Caco-2 (cell line): ENCODE results near the gene STK32C. TPM values are rescaled to one million over a fixed set of nuclear protein-coding genes. Genes with fewer than 3 reads are reported as not detected.

Experiments
- BruUV-seq: library from RNA; stranded (reverse); fragments of 400-500 nt; replicated peaks from 2 replicates; lab custom pipeline; 2021; lab: Mats Ljungman, UMichigan
- CTCF ChIA-PET: fragments of 300-600 bp; sonication (Branson Sonifier 250); formaldehyde crosslinking; loops from one replicate; lab custom pipeline; 2022; ENCODE audit warnings: antibody characterized with exemption; lab: Charles Lee
- POLR2A ChIA-PET: fragments of 300-600 bp; sonication (Branson Sonifier 250); formaldehyde crosslinking; loops from one replicate; lab custom pipeline; 2022; ENCODE audit warnings: antibody characterized with exemption; lab: Charles Lee
- DNase-seq, 2 experiments: peaks; one replicate each; pipeline versions ENCODE4 v3.0.0 to v3.0.0-alpha.2; 2020 to 2022
- H3K27me3 ChIP-seq: replicated peaks from 2 replicates; pipeline ENCODE4 v1.6.0; 2011; ENCODE audit warnings: low read length; ENCODE audit not compliant: control insufficient read depth, insufficient read depth
- H3K36me3 ChIP-seq: 2 replicates; pipeline ENCODE4 v1.5.1; 2011; ENCODE audit warnings: low read length; ENCODE audit not compliant: control insufficient read depth, insufficient read depth
- H3K4me1 ChIP-seq: fragments of 250-450 bp; sonication (Bioruptor Pico); 2 replicates; pipeline ENCODE4 v1.5.1; 2020; ENCODE audit warnings: mild to moderate bottlenecking
- H3K4me3 ChIP-seq: 2 replicates; pipeline ENCODE4 v1.5.1; 2011; ENCODE audit warnings: low read depth, mild to moderate bottlenecking, control low read depth, low read length
- H3K9me3 ChIP-seq: fragments of 250-450 bp; sonication (Bioruptor Pico); 2 replicates; pipeline ENCODE4 v1.5.1; 2020; ENCODE audit warnings: mild to moderate bottlenecking, moderate library complexity
- H3K27ac Mint-ChIP-seq: one replicate; pipeline ENCODE4 v1.8.0; 2022; ENCODE audit warnings: mixed read lengths; ENCODE audit not compliant: unreplicated experiment
- H3K27me3 Mint-ChIP-seq: one replicate; pipeline ENCODE4 v1.8.0; 2022; ENCODE audit warnings: mixed read lengths; ENCODE audit not compliant: insufficient read depth, unreplicated experiment
- H3K36me3 Mint-ChIP-seq: one replicate; pipeline ENCODE4 v1.8.0; 2022; ENCODE audit warnings: mild to moderate bottlenecking, mixed read lengths; ENCODE audit not compliant: insufficient read depth, unreplicated experiment
- H3K4me1 Mint-ChIP-seq: one replicate; pipeline ENCODE4 v1.8.0; 2022; ENCODE audit warnings: low read depth, mixed read lengths; ENCODE audit not compliant: unreplicated experiment
- H3K4me3 Mint-ChIP-seq: one replicate; pipeline ENCODE4 v1.8.0; 2022; ENCODE audit warnings: mild to moderate bottlenecking, moderate library complexity, mixed read lengths; ENCODE audit not compliant: unreplicated experiment
- H3K9me3 Mint-ChIP-seq: one replicate; pipeline ENCODE4 v1.8.0; 2022; ENCODE audit warnings: mixed read lengths; ENCODE audit not compliant: unreplicated experiment
- intact Hi-C: fragments of 100-400 bp; cut with micrococcal nuclease; formaldehyde crosslinking; loops from one replicate; pipeline ENCODE4 v1.10.0; 2022; ENCODE audit not compliant: unreplicated experiment
- total RNA-seq: library from RNA; stranded (reverse); gene quantifications from 2 replicates; pipeline ENCODE4 v1.2.3, GENCODE V29; 2022
- TF ChIP-seq, protein P1 (sequence below), 2 experiments: fragments of 200-600 bp in 1 of 2; IDR thresholded peaks; 1 replicate in 1 of 2; 2 replicates in 1 of 2; pipeline versions ENCODE4 v1.5.1 to v1.8.0; 2011 to 2022; ENCODE audit warnings: antibody characterized with exemption in 1 of 2, control low read depth in 1 of 2, inconsistent platforms in 1 of 2, low read depth in 1 of 2, low read length in 1 of 2, mild to moderate bottlenecking in 1 of 2, moderate library complexity in 1 of 2; ENCODE audit not compliant: insufficient read depth in 1 of 2, severe bottlenecking in 1 of 2, unreplicated experiment in 1 of 2

STK32C gene
- total RNA-seq, 1 experiment from 2014 or later = 13.3 TPM

DNA sequence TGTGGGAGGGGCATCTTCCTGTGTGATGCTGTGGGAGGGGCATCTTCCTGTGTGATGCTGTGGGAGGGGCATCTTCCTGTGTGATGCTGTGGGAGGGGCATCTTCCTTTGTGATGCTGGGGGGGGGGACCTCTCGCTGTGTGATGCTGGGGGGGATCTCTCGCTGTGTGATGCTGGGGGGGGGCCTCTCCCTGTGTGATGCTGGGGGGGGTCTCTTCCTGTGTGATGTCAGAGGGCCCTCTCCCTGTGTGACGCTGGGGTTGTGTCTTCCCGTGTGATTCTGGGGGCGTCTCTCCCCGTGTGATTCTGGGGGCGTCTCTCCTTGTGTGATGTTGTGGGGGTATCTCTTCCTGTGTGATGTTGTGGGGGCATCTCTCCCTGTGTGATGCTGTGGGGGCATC, 148.9 kb downstream of the STK32C start:
- no peak overlapping the region for H3K4me3 ChIP-seq
- TF ChIP-seq, protein P1, sequence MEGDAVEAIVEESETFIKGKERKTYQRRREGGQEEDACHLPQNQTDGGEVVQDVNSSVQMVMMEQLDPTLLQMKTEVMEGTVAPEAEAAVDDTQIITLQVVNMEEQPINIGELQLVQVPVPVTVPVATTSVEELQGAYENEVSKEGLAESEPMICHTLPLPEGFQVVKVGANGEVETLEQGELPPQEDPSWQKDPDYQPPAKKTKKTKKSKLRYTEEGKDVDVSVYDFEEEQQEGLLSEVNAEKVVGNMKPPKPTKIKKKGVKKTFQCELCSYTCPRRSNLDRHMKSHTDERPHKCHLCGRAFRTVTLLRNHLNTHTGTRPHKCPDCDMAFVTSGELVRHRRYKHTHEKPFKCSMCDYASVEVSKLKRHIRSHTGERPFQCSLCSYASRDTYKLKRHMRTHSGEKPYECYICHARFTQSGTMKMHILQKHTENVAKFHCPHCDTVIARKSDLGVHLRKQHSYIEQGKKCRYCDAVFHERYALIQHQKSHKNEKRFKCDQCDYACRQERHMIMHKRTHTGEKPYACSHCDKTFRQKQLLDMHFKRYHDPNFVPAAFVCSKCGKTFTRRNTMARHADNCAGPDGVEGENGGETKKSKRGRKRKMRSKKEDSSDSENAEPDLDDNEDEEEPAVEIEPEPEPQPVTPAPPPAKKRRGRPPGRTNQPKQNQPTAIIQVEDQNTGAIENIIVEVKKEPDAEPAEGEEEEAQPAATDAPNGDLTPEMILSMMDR (IDR thresholded peaks at IDR 0.05; ENCODE audit: insufficient read depth in 1 of 2, low read depth in 1 of 2, low read length in 1 of 2, severe bottlenecking in 1 of 2, unreplicated experiment in 1 of 2) = no peak
- intact Hi-C loops = no loop called here
- no peaks in the 10 kb centered on the region for H3K27me3 Mint-ChIP-seq
- H3K9me3 ChIP-seq = no peaks in the 10 kb centered on the region
- BruUV-seq = no TSS peak
- H3K36me3 ChIP-seq = no peaks in the 10 kb centered on the region
- H3K4me1 Mint-ChIP-seq = no peaks in the 10 kb centered on the region
- H3K27me3 ChIP-seq = no peaks in the 10 kb centered on the region
- DNase-seq = no peak
- CTCF ChIA-PET = no interaction called here
- H3K4me3 Mint-ChIP-seq = no peak overlapping the region
- no peaks in the 10 kb centered on the region for H3K36me3 Mint-ChIP-seq
- H3K27ac Mint-ChIP-seq = no peak overlapping the region
- POLR2A ChIA-PET = no interaction called here
- no peaks in the 10 kb centered on the region for H3K9me3 Mint-ChIP-seq
- no peaks in the 10 kb centered on the region for H3K4me1 ChIP-seq

DNA sequence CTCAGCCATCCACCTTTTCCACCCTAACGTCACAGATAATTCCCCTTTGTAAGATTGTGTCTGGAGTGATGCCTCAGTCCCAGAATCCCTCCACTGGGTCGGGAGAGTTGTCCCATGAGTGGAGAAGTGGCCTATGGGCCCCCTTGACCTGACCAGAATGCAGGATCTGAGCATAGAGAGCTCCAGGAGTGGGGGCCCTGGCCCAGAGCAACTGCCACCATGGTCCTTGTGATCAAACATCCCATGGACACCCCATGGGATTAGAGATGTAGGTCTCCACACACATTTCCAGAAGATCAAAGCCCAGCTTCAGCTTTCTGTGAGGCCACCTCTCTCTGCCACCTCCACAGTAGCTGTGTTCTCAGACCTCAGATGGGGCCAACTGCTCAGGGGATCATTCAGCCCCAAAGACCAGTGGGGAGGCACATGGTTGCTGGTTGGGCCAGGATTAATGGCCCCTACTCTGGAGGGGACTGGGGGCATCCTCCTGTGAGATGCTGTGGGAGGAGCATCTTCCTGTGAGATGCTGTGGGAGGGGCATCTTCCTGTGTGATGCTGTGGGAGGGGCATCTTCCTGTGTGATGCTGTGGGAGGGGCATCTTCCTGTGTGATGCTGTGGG, 149.5 kb downstream of the STK32C start:
- Mint-ChIP-seq H3K27ac (no peak overlapping the region), H3K4me1 (no peaks in the 10 kb centered on the region), H3K4me3 (no peak overlapping the region), H3K27me3 (no peaks in the 10 kb centered on the region), H3K9me3 (no peaks in the 10 kb centered on the region), H3K36me3 (no peaks in the 10 kb centered on the region)
- Histone ChIP-seq H3K4me1 (no peaks in the 10 kb centered on the region), H3K36me3 (no peaks in the 10 kb centered on the region), H3K27me3 (no peaks in the 10 kb centered on the region), H3K9me3 (no peaks in the 10 kb centered on the region), H3K4me3 (no peak overlapping the region)
- intact Hi-C loops = no loop called here
- ChIA-PET POLR2A (no interaction called here), CTCF (no interaction called here)
- no TSS peak for BruUV-seq
- TF ChIP-seq, protein P1 (IDR thresholded peaks at IDR 0.05; ENCODE audit: insufficient read depth in 1 of 2, low read depth in 1 of 2, low read length in 1 of 2, severe bottlenecking in 1 of 2, unreplicated experiment in 1 of 2) = no peak
- no peak for DNase-seq

Other genes starting within 250 kb of the STK32C start
- gene JAKMIP3, start 242.0 kb downstream of the STK32C start, total RNA-seq = 0.50 and 0.53 TPM in 2 replicates
- gene DPYSL4, start 121.0 kb downstream of the STK32C start, total RNA-seq = 0.12 TPM in 1 of 2 replicates, not detected in the other
- gene LRRC27, start 24.2 kb upstream of the STK32C start, total RNA-seq = 11.7 and 12.5 TPM in 2 replicates
- gene PWWP2B, start 89.2 kb upstream of the STK32C start, total RNA-seq = 17.8 and 19.3 TPM in 2 replicates
- 43.9 and 44.5 TPM in 2 replicates for gene INPP5A, start 229.8 kb upstream of the STK32C start, total RNA-seq